OCI-LY7 (cell line): ENCODE measurements around the gene MTAP. TPM values are rescaled to one million over a fixed set of nuclear protein-coding genes. Genes with fewer than 3 reads are reported as not detected.

Source experiments
- BruUV-seq: library from RNA; stranded (reverse); fragments of 400-500 nt; replicated peaks from 2 replicates; lab custom pipeline; 2021; lab: Mats Ljungman, UMichigan
- CTCF ChIA-PET: fragments of 300-600 bp; sonication (Branson Sonifier 250); formaldehyde crosslinking; loops from one replicate; lab custom pipeline; 2022; ENCODE audit warnings: antibody characterized with exemption; ENCODE audit not compliant: unreplicated experiment; lab: Charles Lee
- POLR2A ChIA-PET: fragments of 300-600 bp; sonication (Branson Sonifier 250); formaldehyde crosslinking; loops from one replicate; lab custom pipeline; 2022; ENCODE audit warnings: antibody characterized with exemption; lab: Charles Lee
- DNase-seq: peaks from one replicate; pipeline ENCODE4 v3.0.0-alpha.2; 2015; ENCODE audit warnings: low spot score
- H2AFZ ChIP-seq: fragments of 200-600 bp; sonication (generic), shearing (Covaris generic); 2 replicates; pipeline ENCODE4 v1.6.1; 2014; ENCODE audit warnings: mild to moderate bottlenecking, antibody characterized with exemption, low read length, moderate library complexity
- H3K27ac ChIP-seq: fragments of 200-600 bp; sonication (generic); 2 replicates; pipeline ENCODE4 v1.5.1; 2014; ENCODE audit warnings: mixed run types, low read depth, mild to moderate bottlenecking, moderate library complexity, low read length, inconsistent platforms; ENCODE audit not compliant: poor library complexity, severe bottlenecking
- H3K36me3 ChIP-seq: fragments of 200-600 bp; sonication (generic); 2 replicates; pipeline ENCODE4 v1.6.1; 2014; ENCODE audit warnings: mild to moderate bottlenecking, antibody characterized with exemption, low read length, moderate library complexity, mixed read lengths; ENCODE audit not compliant: insufficient read depth
- H3K4me1 ChIP-seq: fragments of 200-600 bp; sonication (generic); 2 replicates; pipeline ENCODE4 v1.5.1; 2014; ENCODE audit warnings: mild to moderate bottlenecking, low read length; ENCODE audit not compliant: insufficient read depth, poor library complexity, severe bottlenecking
- H3K4me2 ChIP-seq: fragments of 200-600 bp; sonication (generic); 2 replicates; pipeline ENCODE4 v1.6.1; 2014; ENCODE audit warnings: mild to moderate bottlenecking, low read length
- H3K4me3 ChIP-seq: fragments of 200-600 bp; sonication (generic); 2 replicates; pipeline ENCODE4 v1.5.1; 2014; ENCODE audit warnings: mild to moderate bottlenecking, low read depth, low read length; ENCODE audit not compliant: poor library complexity, severe bottlenecking
- H3K79me2 ChIP-seq: fragments of 200-600 bp; sonication (generic); 2 replicates; pipeline ENCODE4 v1.6.1; 2016; ENCODE audit warnings: low read depth, mild to moderate bottlenecking, low read length, moderate library complexity, mixed read lengths; ENCODE audit not compliant: insufficient read depth
- H3K9me2 ChIP-seq: fragments of 200-600 bp; sonication (generic); 2 replicates; pipeline ENCODE4 v1.6.1; 2016; ENCODE audit warnings: mild to moderate bottlenecking, low read length, mixed read lengths; ENCODE audit not compliant: insufficient read depth
- H3K9me3 ChIP-seq: fragments of 200-600 bp; sonication (generic); 2 replicates; pipeline ENCODE4 v1.6.1; 2014; ENCODE audit warnings: mild to moderate bottlenecking, mixed run types, low read length, mixed read lengths
- H4K20me1 ChIP-seq: fragments of 200-600 bp; sonication (generic); 2 replicates; pipeline ENCODE4 v1.6.1; 2014; ENCODE audit warnings: mild to moderate bottlenecking, antibody characterized with exemption, low read length, moderate library complexity, mixed read lengths; ENCODE audit not compliant: insufficient read depth
- EZH2phosphoT487 ChIP-seq: fragments of 200-600 bp; sonication (generic); IDR thresholded peaks from 2 replicates; pipeline ENCODE4 v1.6.1; 2018; ENCODE audit warnings: low read depth, borderline replicate concordance, mild to moderate bottlenecking, mixed run types, antibody characterized with exemption, low read length, moderate library complexity, mixed read lengths
- intact Hi-C: fragments of 100-400 bp; cut with micrococcal nuclease; formaldehyde crosslinking; loops from one replicate; pipeline ENCODE4 v1.10.0; 2022; ENCODE audit not compliant: unreplicated experiment
- total RNA-seq, 2 experiments: library from RNA; depleted of rRNA in 1 of 2; stranded (reverse); fragments of >200 nt in 1 of 2; shearing (Covaris generic) in 1 of 2; gene quantifications; 2 replicates each; pipeline ENCODE4 v1.2.3, GENCODE V29; 2014 to 2022
- TF ChIP-seq, protein P1 (sequence below): fragments of 200-600 bp; sonication (generic); conservative IDR thresholded peaks from 2 replicates; pipeline ENCODE4 v1.5.1; 2014; ENCODE audit warnings: mild to moderate bottlenecking, antibody characterized with exemption, low read length, moderate library complexity, mixed read lengths

MTAP gene
- total RNA-seq, 2 experiments from 2014 or later, result 41.6 to 101 TPM

DNA sequence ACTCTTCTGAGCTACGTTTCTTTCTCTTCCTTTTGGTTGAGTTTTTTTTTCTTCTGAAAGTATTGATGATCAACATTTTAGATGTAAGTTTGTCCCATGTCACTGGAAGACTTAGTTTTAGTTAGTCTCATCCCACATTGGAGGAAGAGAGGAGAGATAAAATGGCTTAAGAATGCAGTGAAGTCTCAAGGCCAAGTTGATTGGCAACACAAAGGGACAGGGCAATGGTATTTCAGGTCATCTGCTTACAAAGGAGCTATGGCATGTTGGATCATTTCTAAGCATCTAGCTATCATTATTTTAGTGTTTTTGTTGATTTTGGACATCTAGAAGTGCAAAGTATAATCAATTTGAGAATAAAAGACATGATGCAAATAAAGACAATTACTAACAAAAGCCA, 133.2 kb downstream of the MTAP start:
- Histone ChIP-seq H3K79me2 (no peaks in the 10 kb centered on the region), H3K4me1 (no peaks in the 10 kb centered on the region), H3K4me2 (no peak overlapping the region), H3K9me3 (no peaks in the 10 kb centered on the region), H3K27ac (no peak overlapping the region), H3K4me3 (no peak overlapping the region), H3K36me3 (peaks cover 8% of the 10 kb centered on the region), H4K20me1 (no peaks in the 10 kb centered on the region), H2AFZ (no peak overlapping the region), H3K9me2 (no peaks in the 10 kb centered on the region)
- intact Hi-C loops, result no loop called here
- POLR2A ChIA-PET, result interaction anchor here (0.7 kb wide), 1 partner anchor 1021 kb away, joined by 3 read pairs; no protein-coding TSS in a partner anchor
- CTCF ChIA-PET, result no interaction called here
- DNase-seq, result no peak
- BruUV-seq, result no TSS peak
- TF ChIP-seq EZH2phosphoT487, result no peak

DNA sequence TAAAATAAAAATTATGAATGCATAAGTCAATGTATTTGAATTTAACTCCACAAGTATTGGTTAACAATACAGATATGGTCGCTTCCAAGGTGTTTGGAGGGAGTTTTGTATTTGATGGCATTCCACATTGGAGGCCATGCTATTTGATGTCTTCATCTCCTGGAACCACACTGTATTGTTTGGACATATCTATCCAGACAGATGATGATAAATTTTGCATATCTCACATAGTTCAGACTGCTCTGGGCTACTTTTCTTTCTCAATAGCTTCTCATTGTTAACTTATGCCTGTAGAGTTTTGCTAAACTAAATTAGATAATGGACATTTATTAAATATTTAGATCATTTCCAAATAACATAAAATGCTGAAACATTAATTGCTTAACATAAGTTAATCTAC, 133.7 kb downstream of the MTAP start:
- DNase-seq, result no peak
- Histone ChIP-seq H4K20me1 (no peaks in the 10 kb centered on the region), H3K4me1 (no peaks in the 10 kb centered on the region), H3K9me3 (no peaks in the 10 kb centered on the region), H3K79me2 (no peaks in the 10 kb centered on the region), H3K4me3 (no peak overlapping the region), H3K9me2 (no peaks in the 10 kb centered on the region), H2AFZ (no peak overlapping the region), H3K4me2 (no peak overlapping the region), H3K27ac (no peak overlapping the region), H3K36me3 (peaks cover 4% of the 10 kb centered on the region)
- CTCF ChIA-PET, result no interaction called here
- TF ChIP-seq EZH2phosphoT487, result no peak
- TF ChIP-seq, protein P1, sequence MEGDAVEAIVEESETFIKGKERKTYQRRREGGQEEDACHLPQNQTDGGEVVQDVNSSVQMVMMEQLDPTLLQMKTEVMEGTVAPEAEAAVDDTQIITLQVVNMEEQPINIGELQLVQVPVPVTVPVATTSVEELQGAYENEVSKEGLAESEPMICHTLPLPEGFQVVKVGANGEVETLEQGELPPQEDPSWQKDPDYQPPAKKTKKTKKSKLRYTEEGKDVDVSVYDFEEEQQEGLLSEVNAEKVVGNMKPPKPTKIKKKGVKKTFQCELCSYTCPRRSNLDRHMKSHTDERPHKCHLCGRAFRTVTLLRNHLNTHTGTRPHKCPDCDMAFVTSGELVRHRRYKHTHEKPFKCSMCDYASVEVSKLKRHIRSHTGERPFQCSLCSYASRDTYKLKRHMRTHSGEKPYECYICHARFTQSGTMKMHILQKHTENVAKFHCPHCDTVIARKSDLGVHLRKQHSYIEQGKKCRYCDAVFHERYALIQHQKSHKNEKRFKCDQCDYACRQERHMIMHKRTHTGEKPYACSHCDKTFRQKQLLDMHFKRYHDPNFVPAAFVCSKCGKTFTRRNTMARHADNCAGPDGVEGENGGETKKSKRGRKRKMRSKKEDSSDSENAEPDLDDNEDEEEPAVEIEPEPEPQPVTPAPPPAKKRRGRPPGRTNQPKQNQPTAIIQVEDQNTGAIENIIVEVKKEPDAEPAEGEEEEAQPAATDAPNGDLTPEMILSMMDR, result no peak
- intact Hi-C loops, result no loop called here
- POLR2A ChIA-PET, result interaction anchor here (0.7 kb wide), 1 partner anchor 1021 kb away, joined by 3 read pairs; no protein-coding TSS in a partner anchor
- BruUV-seq, result no TSS peak

DNA sequence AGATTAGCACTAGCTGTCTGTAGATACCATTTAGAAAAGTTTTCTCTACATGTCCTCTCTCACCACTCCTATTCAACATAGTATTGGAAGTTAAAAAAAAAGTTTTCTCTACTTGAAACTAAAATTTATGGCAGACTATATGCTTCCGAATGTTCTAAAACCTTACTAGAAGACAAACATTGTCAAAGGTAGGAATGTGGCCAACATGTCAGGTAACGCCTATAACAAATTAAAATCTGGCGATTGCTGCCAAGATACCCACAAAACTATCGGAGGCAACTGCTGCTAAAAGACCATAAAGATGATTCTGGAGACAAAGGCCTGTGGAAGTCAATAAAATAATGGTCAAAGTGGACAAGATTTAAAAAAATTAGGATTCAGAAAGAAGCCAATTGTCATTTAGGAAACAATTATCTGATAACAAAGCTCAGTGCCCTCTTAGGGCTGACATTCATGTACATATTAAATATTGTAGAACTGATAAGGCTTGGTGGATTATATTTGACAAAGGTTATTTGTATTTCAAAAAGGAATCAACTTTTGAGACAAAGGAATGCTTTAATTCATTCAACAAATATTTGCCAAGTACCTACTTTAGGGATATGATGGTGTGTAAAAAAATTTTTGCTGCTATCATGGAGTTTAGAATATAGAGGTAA, 139.0 kb downstream of the MTAP start:
- Histone ChIP-seq H3K36me3 (no peaks in the 10 kb centered on the region), H3K4me3 (no peak overlapping the region), H2AFZ (no peak overlapping the region), H3K9me3 (no peaks in the 10 kb centered on the region), H4K20me1 (no peaks in the 10 kb centered on the region), H3K4me1 (no peaks in the 10 kb centered on the region), H3K4me2 (no peak overlapping the region), H3K79me2 (no peaks in the 10 kb centered on the region), H3K9me2 (no peaks in the 10 kb centered on the region), H3K27ac (no peak overlapping the region)
- TF ChIP-seq EZH2phosphoT487, result no peak
- TF ChIP-seq, protein P1, result no peak
- no TSS peak for BruUV-seq
- intact Hi-C loops, result no loop called here
- CTCF ChIA-PET, result no interaction called here
- POLR2A ChIA-PET, result interaction anchor here (1.1 to 1.4 kb wide), 2 partner anchors 9 to 16 kb away, joined by 3 to 4 read pairs; no protein-coding TSS in a partner anchor
- DNase-seq, result no peak
